Measurements from ENCODE around the gene KCNJ15.

Gene KCNJ15

DNA sequence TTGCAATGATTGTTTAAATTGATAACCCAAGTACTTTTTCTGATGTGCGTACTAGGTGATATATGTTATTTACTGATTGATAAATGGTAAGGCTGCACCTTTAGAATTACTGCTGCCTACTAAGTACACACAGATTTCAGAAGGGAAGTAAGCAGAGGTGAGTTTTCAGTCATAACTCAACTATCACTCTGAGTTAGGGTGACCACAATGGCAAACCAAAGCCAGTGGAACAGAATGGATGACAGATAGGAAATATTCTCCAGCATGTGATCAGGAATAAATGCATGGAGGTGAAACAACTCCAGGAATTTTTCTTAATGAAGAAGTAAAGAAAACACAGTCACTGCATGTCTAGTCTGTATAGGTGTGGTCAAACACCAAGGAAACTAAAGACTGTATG lies 7.5 kb upstream of the KCNJ15 start:
- no peak overlapping the region for H3K4me3 ChIP-seq (ENCODE audit: low read depth, low read length)
- in situ Hi-C loops (cut with HindIII; ENCODE audit: low sequenced_read_pairs) = no loop called here
- no peak for DNase-seq (ENCODE audit: low read depth)
- TF ChIP-seq CTCF (IDR thresholded peaks at IDR 0.05; ENCODE audit: low read depth, low read length, missing control alignments) = no peak

- in situ Hi-C loops (cut with HindIII; ENCODE audit: low sequenced_read_pairs) = no loop called here
- no peak for TF ChIP-seq CTCF (IDR thresholded peaks at IDR 0.05; ENCODE audit: low read depth, low read length, missing control alignments)
- no peak overlapping the region for H3K4me3 ChIP-seq (ENCODE audit: low read depth, low read length)
- no peak for DNase-seq (ENCODE audit: low read depth)
Observed at GRCh38 chr21:38249696-38250278, 7.0 kb upstream of the KCNJ15 start.

GRCh38 chr21:38250991-38251418 lies 5.8 kb upstream of the KCNJ15 start:
- peak; percentile 80 for DNase-seq (ENCODE audit: low read depth)
- H3K4me3 ChIP-seq (ENCODE audit: low read depth, low read length) = no peak overlapping the region
- in situ Hi-C loops (cut with HindIII; ENCODE audit: low sequenced_read_pairs) = no loop called here
- TF ChIP-seq CTCF (IDR thresholded peaks at IDR 0.05; ENCODE audit: low read depth, low read length, missing control alignments) = no peak

- no peak overlapping the region for H3K4me3 ChIP-seq (ENCODE audit: low read depth, low read length)
- in situ Hi-C loops (cut with HindIII; ENCODE audit: low sequenced_read_pairs) = no loop called here
- TF ChIP-seq CTCF (IDR thresholded peaks at IDR 0.05; ENCODE audit: low read depth, low read length, missing control alignments) = no peak
- DNase-seq (ENCODE audit: low read depth) = no peak
Observed at GRCh38 chr21:38254970-38255369, 1.8 kb upstream of the KCNJ15 start.

DNA sequence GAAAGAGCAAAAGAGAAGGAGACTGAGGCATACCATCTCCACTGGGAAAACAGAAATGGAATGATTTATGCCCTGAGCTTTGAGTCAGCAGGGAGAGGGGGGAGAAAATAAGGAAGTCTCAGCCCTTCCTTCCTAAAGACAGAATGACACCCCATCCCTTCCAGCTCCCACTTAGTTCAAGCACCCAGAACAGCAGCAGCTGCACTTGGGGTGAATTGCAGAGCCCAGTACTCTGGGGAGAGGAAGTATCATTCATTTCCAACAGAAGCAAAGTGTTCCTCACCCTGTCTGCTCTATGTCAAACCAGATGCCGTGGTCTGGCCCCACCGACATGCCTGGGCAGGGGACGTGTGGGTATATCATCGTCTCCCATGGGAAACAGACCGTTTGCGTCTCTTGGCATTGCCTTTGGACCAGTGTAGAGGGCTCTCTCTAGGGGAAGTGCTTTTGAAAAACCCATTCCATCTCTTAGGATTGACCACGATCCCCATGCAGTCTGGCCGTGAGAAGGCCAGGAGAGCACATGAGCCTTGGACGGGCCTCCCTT lies 1.1 kb upstream of the KCNJ15 start:
- DNase-seq (ENCODE audit: low read depth) = no peak
- no peak overlapping the region for H3K4me3 ChIP-seq (ENCODE audit: low read depth, low read length)
- TF ChIP-seq CTCF (IDR thresholded peaks at IDR 0.05; ENCODE audit: low read depth, low read length, missing control alignments) = no peak
- in situ Hi-C loops (cut with HindIII; ENCODE audit: low sequenced_read_pairs) = no loop called here

DNA sequence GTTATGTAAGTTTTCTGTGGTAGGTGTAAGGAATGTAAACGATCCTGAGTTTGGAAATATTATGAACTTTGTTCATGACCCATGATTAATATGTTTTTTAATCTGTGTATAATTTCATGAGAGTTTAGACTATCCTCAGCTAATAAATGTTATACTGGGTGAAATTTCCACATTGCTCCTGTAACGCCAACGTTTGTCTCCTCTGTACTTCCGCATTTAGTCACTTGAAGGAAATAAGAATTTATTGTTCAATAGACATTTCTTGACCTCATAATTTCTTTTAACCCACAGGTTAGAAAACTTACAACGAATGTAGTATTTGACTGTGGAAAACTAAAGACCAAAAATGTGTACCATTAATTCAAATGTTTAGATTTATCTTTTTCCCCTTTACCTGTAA lies 876 bp downstream of the KCNJ15 start:
- in situ Hi-C loops (cut with HindIII; ENCODE audit: low sequenced_read_pairs) = no loop called here
- no peak for DNase-seq (ENCODE audit: low read depth)
- H3K4me3 ChIP-seq (ENCODE audit: low read depth, low read length) = no peak overlapping the region
- no peak for TF ChIP-seq CTCF (IDR thresholded peaks at IDR 0.05; ENCODE audit: low read depth, low read length, missing control alignments)
